AG04450 (cell line): Measurements from ENCODE around the gene CCKAR. TPM values are rescaled to one million over a fixed set of nuclear protein-coding genes. Genes with fewer than 3 reads are reported as not detected.

Source experiments
- CTCF ChIA-PET: fragments of 300-600, 350-600 bp; formaldehyde crosslinking; extraction: SDS; loops from one replicate; lab custom pipeline; 2022; ENCODE audit warnings: antibody characterized with exemption, inconsistent platforms; lab: Charles Lee
- POLR2A ChIA-PET: fragments of 350-600 bp; formaldehyde crosslinking; extraction: SDS; loops from one replicate; lab custom pipeline; 2021; ENCODE audit warnings: antibody characterized with exemption, inconsistent platforms; lab: Yijun Ruan, JAX
- DNase-seq: peaks from one replicate; pipeline ENCODE4 v3.0.0-alpha.2; 2011; ENCODE audit warnings: low read depth, low spot score
- H3K27ac ChIP-seq: one replicate; pipeline ENCODE4 v1.5.1; 2012; ENCODE audit warnings: low read depth, low read length, control low read depth
- H3K27me3 ChIP-seq: one replicate; pipeline ENCODE4 v1.6.0; 2012; ENCODE audit warnings: low read length; ENCODE audit not compliant: control insufficient read depth, insufficient read depth
- H3K4me3 ChIP-seq: 2 replicates; pipeline ENCODE4 v1.5.1; 2011; ENCODE audit warnings: mild to moderate bottlenecking, low read depth, low read length, control low read depth
- H3K9me3 ChIP-seq: 2 replicates; pipeline ENCODE4 v1.5.1; 2012; ENCODE audit warnings: low read length; ENCODE audit not compliant: control insufficient read depth, insufficient read depth
- CTCF ChIP-seq: IDR thresholded peaks from 2 replicates; pipeline ENCODE4 v1.5.1; 2011; ENCODE audit warnings: low read depth, low read length, control low read depth, inconsistent platforms
- polyA plus RNA-seq: library from polyadenylated mRNA; depleted of rRNA; stranded (reverse); fragments of >200 nt; gene quantifications from 2 replicates; pipeline ENCODE4 v1.2.3, GENCODE V29; 2011; rRNA removed

CCKAR gene
- polyA plus RNA-seq, 1 experiment: 0.10 TPM

GRCh38 chr4:26431461-26432180 lies 58.7 kb downstream of the CCKAR start:
- CTCF ChIA-PET: interaction anchor here (0.9 to 1.9 kb wide), 6 partner anchors 15 to 289 kb away, joined by 4 to 6 read pairs (median 4); no protein-coding TSS in a partner anchor
- no peak for DNase-seq
- POLR2A ChIA-PET: interaction anchor here (0.7 kb wide), 2 partner anchors 106 to 112 kb away, joined by 4 to 7 read pairs; no protein-coding TSS in a partner anchor
- Histone ChIP-seq H3K4me3 (no peak overlapping the region), H3K27me3 (no peaks in the 10 kb centered on the region), H3K9me3 (no peaks in the 10 kb centered on the region), H3K27ac (no peak overlapping the region)
- no peak for TF ChIP-seq CTCF

Other genes with a start within 250 kb of the CCKAR start
- gene RBPJ, start 169.5 kb downstream of the CCKAR start, polyA plus RNA-seq: 169 and 218 TPM in 2 replicates
- 25.9 and 37.0 TPM in 2 replicates for gene TBC1D19, start 93.6 kb upstream of the CCKAR start, polyA plus RNA-seq